ENCODE measurements around the gene AIG1. TPM values are rescaled to one million over a fixed set of nuclear protein-coding genes. Genes with fewer than 3 reads are reported as not detected.

AIG1 gene
- total RNA-seq, 3 donors from 2014 or later (not counting 1 experiment from before 2014, with no cell fraction given), result 5.6 to 8.9 (median 6.2) TPM

DNA sequence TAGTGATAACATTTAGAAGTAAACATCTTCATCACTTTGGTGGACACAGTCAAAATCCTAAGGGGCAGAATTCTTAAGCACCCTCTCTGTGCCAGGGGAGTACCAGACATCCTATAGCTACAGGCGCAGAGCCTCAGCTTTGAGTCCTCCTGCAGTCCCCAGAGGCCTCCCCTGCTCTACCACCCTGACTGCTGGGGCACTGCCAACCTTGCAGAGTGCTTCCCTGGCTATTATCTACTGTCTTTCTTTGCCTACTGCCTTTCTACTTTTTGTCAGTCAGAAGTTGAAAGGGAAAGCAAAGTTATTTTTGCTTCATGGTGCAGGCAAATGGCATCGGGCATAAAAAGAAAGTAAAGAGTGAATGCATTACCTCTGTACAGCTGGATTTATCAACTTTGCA is 80.1 kb downstream of the AIG1 start:
- H3K4me1 Mint-ChIP-seq, result peaks cover 4 to 6% of the 10 kb centered on the region in 2 donors
- Histone ChIP-seq H3K9me3 (ENCODE audit: control insufficient read depth, insufficient read depth, low read length) (no peaks in the 10 kb centered on the region), H3K27me3 (ENCODE audit: control insufficient read depth, insufficient read depth, low read length) (no peaks in the 10 kb centered on the region), H3K4me1 (ENCODE audit: control insufficient read depth, insufficient read depth, low read length) (no peaks in the 10 kb centered on the region), H3K36me3 (ENCODE audit: control insufficient read depth, insufficient read depth, low read length) (peaks cover 2% of the 10 kb centered on the region), H3K4me3 (ENCODE audit: low read length) (no peak overlapping the region), H3K27ac (ENCODE audit: low read length) (no peak overlapping the region)
- TF ChIP-seq, protein P1, sequence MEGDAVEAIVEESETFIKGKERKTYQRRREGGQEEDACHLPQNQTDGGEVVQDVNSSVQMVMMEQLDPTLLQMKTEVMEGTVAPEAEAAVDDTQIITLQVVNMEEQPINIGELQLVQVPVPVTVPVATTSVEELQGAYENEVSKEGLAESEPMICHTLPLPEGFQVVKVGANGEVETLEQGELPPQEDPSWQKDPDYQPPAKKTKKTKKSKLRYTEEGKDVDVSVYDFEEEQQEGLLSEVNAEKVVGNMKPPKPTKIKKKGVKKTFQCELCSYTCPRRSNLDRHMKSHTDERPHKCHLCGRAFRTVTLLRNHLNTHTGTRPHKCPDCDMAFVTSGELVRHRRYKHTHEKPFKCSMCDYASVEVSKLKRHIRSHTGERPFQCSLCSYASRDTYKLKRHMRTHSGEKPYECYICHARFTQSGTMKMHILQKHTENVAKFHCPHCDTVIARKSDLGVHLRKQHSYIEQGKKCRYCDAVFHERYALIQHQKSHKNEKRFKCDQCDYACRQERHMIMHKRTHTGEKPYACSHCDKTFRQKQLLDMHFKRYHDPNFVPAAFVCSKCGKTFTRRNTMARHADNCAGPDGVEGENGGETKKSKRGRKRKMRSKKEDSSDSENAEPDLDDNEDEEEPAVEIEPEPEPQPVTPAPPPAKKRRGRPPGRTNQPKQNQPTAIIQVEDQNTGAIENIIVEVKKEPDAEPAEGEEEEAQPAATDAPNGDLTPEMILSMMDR (IDR thresholded peaks at IDR 0.05), result no peak
- DNase-seq, result no peak
- no peaks in the 10 kb centered on the region for H3K9me3 Mint-ChIP-seq
- intact Hi-C loops (cut with micrococcal nuclease), result no loop called here
- H3K27ac Mint-ChIP-seq, result no peak overlapping the region
- WGBS (ENCODE audit: insufficient coverage), result 61% methylated on average over 2 of the region's 2 CpGs
- no peak for ATAC-seq
- H3K36me3 Mint-ChIP-seq, result no peaks in the 10 kb centered on the region
- H3K4me3 Mint-ChIP-seq, result no peak overlapping the region
- no peaks in the 10 kb centered on the region for H3K27me3 Mint-ChIP-seq (ENCODE audit: low read depth in 2 of 2)

DNA sequence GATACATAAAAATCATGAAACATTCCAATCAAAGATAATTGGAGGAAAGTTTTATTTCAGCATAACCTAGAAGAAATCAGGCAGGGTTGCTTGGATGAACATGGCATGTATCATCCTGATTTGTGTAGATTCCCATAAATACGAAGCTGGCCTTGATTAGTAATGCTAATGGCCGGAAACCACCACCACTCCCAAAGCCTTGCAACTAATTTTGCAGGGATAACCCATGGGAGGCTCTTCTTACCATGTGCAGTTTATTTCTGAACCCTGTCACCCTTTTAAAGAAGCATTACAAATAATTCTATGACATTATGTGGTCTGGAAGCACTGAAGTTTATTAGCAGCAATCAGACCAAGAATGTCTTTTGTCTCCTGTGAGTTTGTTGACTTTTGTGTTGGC is 80.8 kb downstream of the AIG1 start:
- no peaks in the 10 kb centered on the region for H3K36me3 Mint-ChIP-seq
- intact Hi-C loops (cut with micrococcal nuclease), result no loop called here
- ATAC-seq, result no peak
- Histone ChIP-seq H3K4me1 (ENCODE audit: control insufficient read depth, insufficient read depth, low read length) (no peaks in the 10 kb centered on the region), H3K36me3 (ENCODE audit: control insufficient read depth, insufficient read depth, low read length) (peaks cover 2% of the 10 kb centered on the region), H3K4me3 (ENCODE audit: low read length) (no peak overlapping the region), H3K27me3 (ENCODE audit: control insufficient read depth, insufficient read depth, low read length) (no peaks in the 10 kb centered on the region), H3K9me3 (ENCODE audit: control insufficient read depth, insufficient read depth, low read length) (no peaks in the 10 kb centered on the region), H3K27ac (ENCODE audit: low read length) (no peak overlapping the region)
- no peak for DNase-seq
- TF ChIP-seq, protein P1 (IDR thresholded peaks at IDR 0.05), result no peak
- 100% methylated on average over 2 of the region's 2 CpGs for WGBS (ENCODE audit: insufficient coverage)
- H3K4me3 Mint-ChIP-seq, result no peak overlapping the region
- H3K9me3 Mint-ChIP-seq, result no peaks in the 10 kb centered on the region
- H3K27me3 Mint-ChIP-seq (ENCODE audit: low read depth in 2 of 2), result no peaks in the 10 kb centered on the region
- no peak overlapping the region for H3K27ac Mint-ChIP-seq
- H3K4me1 Mint-ChIP-seq, result peaks cover 3% of the 10 kb centered on the region in 2 donors

DNA sequence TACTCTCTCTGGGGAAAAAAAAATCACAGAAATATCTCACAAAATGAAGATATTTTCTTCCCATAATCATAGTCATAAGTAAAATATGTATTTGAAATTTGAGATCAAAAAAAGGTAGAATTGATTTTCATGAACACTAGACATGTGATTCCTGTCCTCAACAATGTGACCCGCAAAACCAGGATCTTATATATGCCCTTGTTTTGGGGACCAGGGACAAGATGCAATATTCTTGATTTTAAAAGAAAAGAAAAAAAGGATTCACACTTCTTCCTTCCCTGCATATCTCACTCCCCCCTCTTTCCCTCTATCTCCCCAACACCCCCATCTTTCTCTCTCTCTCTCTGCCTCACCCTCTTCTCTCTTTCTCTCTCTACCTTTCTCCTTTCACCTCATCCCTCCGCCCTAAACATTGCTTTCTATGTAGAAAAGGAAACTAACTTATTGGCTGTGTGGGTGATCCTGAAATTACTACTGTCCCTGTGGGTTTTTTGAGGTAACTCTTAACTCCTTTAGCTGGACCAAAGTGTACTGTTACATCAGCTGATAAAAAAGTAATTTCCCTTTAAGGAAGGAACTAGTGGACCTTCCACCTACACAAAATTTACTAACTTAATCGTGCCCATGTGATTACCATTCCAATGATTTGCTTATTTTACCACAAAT is 85.6 kb downstream of the AIG1 start:
- WGBS (ENCODE audit: insufficient coverage), result 88% methylated on average over 1 of the region's 3 CpGs
- Mint-ChIP-seq H3K27ac (no peak overlapping the region), H3K36me3 (no peaks in the 10 kb centered on the region)

More for the DNA sequence above, 85.6 kb downstream of the AIG1 start:
- Histone ChIP-seq H3K4me3 (ENCODE audit: low read length) (no peak overlapping the region), H3K27ac (ENCODE audit: low read length) (no peak overlapping the region), H3K9me3 (ENCODE audit: control insufficient read depth, insufficient read depth, low read length) (no peaks in the 10 kb centered on the region), H3K27me3 (ENCODE audit: control insufficient read depth, insufficient read depth, low read length) (no peaks in the 10 kb centered on the region), H3K36me3 (ENCODE audit: control insufficient read depth, insufficient read depth, low read length) (no peaks in the 10 kb centered on the region), H3K4me1 (ENCODE audit: control insufficient read depth, insufficient read depth, low read length) (no peaks in the 10 kb centered on the region)
- intact Hi-C loops (cut with micrococcal nuclease), result no loop called here
- no peaks in the 10 kb centered on the region for H3K9me3 Mint-ChIP-seq
- no peaks in the 10 kb centered on the region for H3K4me1 Mint-ChIP-seq
- TF ChIP-seq, protein P1 (IDR thresholded peaks at IDR 0.05), result no peak
- no peak overlapping the region for H3K4me3 Mint-ChIP-seq
- no peaks in the 10 kb centered on the region for H3K27me3 Mint-ChIP-seq (ENCODE audit: low read depth in 2 of 2)
- ATAC-seq, result no peak
- no peak for DNase-seq
